CD14-positive monocyte (primary cell): Measurements from ENCODE around the gene AARS2. TPM values are rescaled to one million over a fixed set of nuclear protein-coding genes. Genes with fewer than 3 reads are reported as not detected.

ENCODE experiments used
- DNase-seq, 3 donors: peaks; one replicate each; pipeline ENCODE4 v3.0.0-alpha.2; 2011 to 2022
- H2AFZ ChIP-seq: 2 replicates; pipeline ENCODE4 v1.6.0; 2012; ENCODE audit warnings: mild to moderate bottlenecking, low read depth, low read length, inconsistent platforms; ENCODE audit not compliant: insufficient read depth, poor library complexity, severe bottlenecking
- H3K27ac ChIP-seq, 2 donors: 1 replicate in 1 of 2; 2 replicates in 1 of 2; pipeline ENCODE4 v1.5.1; 2012 to 2013; ENCODE audit warnings: low read length in 2 of 2, control low read depth in 1 of 2, inconsistent platforms in 1 of 2, low read depth in 1 of 2, mild to moderate bottlenecking in 1 of 2
- H3K27me3 ChIP-seq, 2 donors: one replicate each; pipeline versions ENCODE4 v1.6.0 to v1.6.1; 2011 to 2013; ENCODE audit warnings: low read length in 2 of 2; ENCODE audit not compliant: control insufficient read depth in 2 of 2, insufficient read depth in 2 of 2
- H3K36me3 ChIP-seq, 2 donors: replicated peaks in 1 of 2; 1 replicate in 1 of 2; 2 replicates in 1 of 2; pipeline versions ENCODE4 v1.5.1 to v1.6.1; 2012 to 2013; ENCODE audit warnings: low read length in 2 of 2, control low read depth in 1 of 2, inconsistent platforms in 1 of 2, mild to moderate bottlenecking in 1 of 2; ENCODE audit not compliant: insufficient read depth in 2 of 2, control insufficient read depth in 1 of 2
- H3K4me1 ChIP-seq, 2 donors: 1 replicate in 1 of 2; 2 replicates in 1 of 2; pipeline versions ENCODE4 v1.5.1 to v1.6.1; 2012 to 2013; ENCODE audit warnings: low read length in 2 of 2, control low read depth in 1 of 2, inconsistent platforms in 1 of 2, mild to moderate bottlenecking in 1 of 2, moderate library complexity in 1 of 2; ENCODE audit not compliant: insufficient read depth in 2 of 2, control insufficient read depth in 1 of 2
- H3K4me2 ChIP-seq: replicated peaks from 2 replicates; pipeline ENCODE3; 2012; ENCODE audit warnings: low read length, moderate library complexity, mild to moderate bottlenecking; ENCODE audit not compliant: poor library complexity, severe bottlenecking; ENCODE audit errors: extremely low read depth
- H3K4me3 ChIP-seq, 3 experiments: fragments of 200-600 bp in 1 of 3; sonication (generic) in 1 of 3; replicated peaks in 1 of 3; 1 replicate in 2 of 3; 2 replicates in 1 of 3; pipeline ENCODE4 v1.5.1; 2011 to 2013; ENCODE audit warnings: low read length in 3 of 3, mild to moderate bottlenecking in 3 of 3, control low read depth in 2 of 3, low read depth in 2 of 3, inconsistent platforms in 1 of 3, moderate library complexity in 1 of 3
- H3K79me2 ChIP-seq: 2 replicates; pipeline ENCODE4 v1.6.0; 2012; ENCODE audit warnings: mild to moderate bottlenecking, control low read depth, inconsistent platforms, low read length, moderate library complexity; ENCODE audit not compliant: insufficient read depth
- H3K9ac ChIP-seq: 2 replicates; pipeline ENCODE4 v1.6.0; 2017; ENCODE audit warnings: low read length, mild to moderate bottlenecking; ENCODE audit not compliant: insufficient read depth, poor library complexity, severe bottlenecking
- H3K9me3 ChIP-seq, 2 donors: replicated peaks in 1 of 2; 1 replicate in 1 of 2; 2 replicates in 1 of 2; pipeline versions ENCODE4 v1.5.1 to v1.6.1; 2012 to 2013; ENCODE audit warnings: low read length in 2 of 2, control low read depth in 1 of 2; ENCODE audit not compliant: control insufficient read depth in 1 of 2, insufficient read depth in 1 of 2
- H4K20me1 ChIP-seq: 2 replicates; pipeline ENCODE4 v1.6.0; 2012; ENCODE audit warnings: mild to moderate bottlenecking, low read length, control low read depth, moderate library complexity; ENCODE audit not compliant: insufficient read depth
- H3K27ac Mint-ChIP-seq, 7 donors: one replicate each; pipeline ENCODE4 v1.8.0; 2020; ENCODE audit warnings: mild to moderate bottlenecking in 7 of 7, mixed read lengths in 7 of 7, moderate library complexity in 6 of 7, inconsistent platforms in 2 of 7
- H3K27me3 Mint-ChIP-seq, 3 donors: one replicate each; pipeline ENCODE4 v1.8.0; 2021 to 2022; ENCODE audit warnings: low read depth in 3 of 3, mild to moderate bottlenecking in 3 of 3, mixed read lengths in 3 of 3, moderate library complexity in 3 of 3, inconsistent platforms in 1 of 3
- H3K36me3 Mint-ChIP-seq, 2 donors: one replicate each; pipeline ENCODE4 v1.8.0; 2020; ENCODE audit warnings: mixed read lengths in 2 of 2, inconsistent platforms in 1 of 2, mild to moderate bottlenecking in 1 of 2
- H3K4me1 Mint-ChIP-seq: one replicate; pipeline ENCODE4 v1.8.0; 2020; ENCODE audit warnings: mild to moderate bottlenecking, mixed read lengths
- H3K4me3 Mint-ChIP-seq, 2 donors: one replicate each; pipeline ENCODE4 v1.8.0; 2020; ENCODE audit warnings: mild to moderate bottlenecking in 2 of 2, mixed read lengths in 2 of 2, moderate library complexity in 1 of 2
- H3K9me3 Mint-ChIP-seq, 7 donors: one replicate each; pipeline ENCODE4 v1.8.0; 2020 to 2022; ENCODE audit warnings: mixed read lengths in 7 of 7, mild to moderate bottlenecking in 6 of 7, moderate library complexity in 6 of 7, inconsistent platforms in 2 of 7
- WGBS: methylation state at CpG from one replicate; pipeline ENCODE4 v1.1.5; 2013; ENCODE audit warnings: missing lambda C conversion rate; ENCODE audit not compliant: insufficient coverage; 5-methylcytosine and 5-hydroxymethylcytosine counted together
- intact Hi-C, 2 donors: fragments of 100-400 bp; cut with micrococcal nuclease; formaldehyde crosslinking; loops; one replicate each; pipeline versions ENCODE4 v1.15.0 to v1.15.1; 2023
- polyA plus RNA-seq, 3 donors: library from polyadenylated mRNA; depleted of rRNA in 1 of 3; unstranded in 2 of 3; stranded (reverse) in 1 of 3; fragments of 300-500 nt in 2 of 3; fragments of >200 nt in 1 of 3; fragmentation: Illumina TruSeq in 2 of 3; gene quantifications; 1 replicate in 2 of 3; 2 replicates in 1 of 3; pipeline ENCODE4 v1.2.3, GENCODE V29; 2012 to 2021
- TF ChIP-seq, protein P1 (sequence below): fragments of 200-600 bp; IDR thresholded peaks from one replicate; pipeline ENCODE4 v1.8.0; 2022; ENCODE audit warnings: antibody characterized with exemption, mild to moderate bottlenecking

AARS2 gene
- polyA plus RNA-seq, 3 donors: 1.8 to 4.5 (median 3.2) TPM

DNA sequence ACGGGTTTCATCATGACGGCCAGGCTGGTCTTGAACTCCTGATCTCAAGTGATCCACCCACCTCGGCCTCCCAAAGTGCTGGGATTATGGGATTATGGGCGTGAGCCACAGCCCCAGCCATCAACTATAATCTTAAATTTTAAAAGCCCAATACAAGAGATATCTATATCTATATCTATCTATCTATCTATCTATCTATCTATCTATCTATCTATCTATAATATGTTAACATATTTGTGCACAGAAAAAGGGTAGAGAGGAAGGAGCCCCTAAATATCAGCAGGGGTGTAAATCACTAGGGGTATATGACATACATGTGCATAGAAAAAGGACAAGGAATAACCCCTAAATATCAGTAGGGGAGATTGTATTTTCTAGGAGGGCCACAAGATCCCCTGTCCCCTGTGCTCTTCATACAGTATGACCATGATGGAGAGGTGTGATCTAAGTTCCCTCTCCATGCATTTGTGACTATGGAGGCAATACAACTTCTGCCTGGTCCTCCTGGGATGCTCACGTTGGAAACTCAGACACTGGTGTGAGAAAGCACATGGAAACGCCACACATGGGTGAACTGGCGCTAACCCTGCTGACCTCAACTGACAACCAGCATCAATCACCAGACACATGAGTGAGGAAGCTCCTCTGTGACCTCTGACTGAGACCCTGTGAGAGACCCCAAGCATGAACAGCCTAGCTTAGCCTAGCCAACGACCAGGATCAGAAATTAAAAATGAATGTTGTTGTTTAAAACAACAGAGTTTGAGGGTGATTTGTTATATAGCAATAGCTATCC is 28.1 kb upstream of the AARS2 start:
- no peak for DNase-seq
- Histone ChIP-seq H3K9me3 (no peaks in the 10 kb centered on the region), H3K4me1 (peaks cover 13 to 16% of the 10 kb centered on the region in 2 donors), H3K4me3 (no peak overlapping the region), H3K4me2 (no peak overlapping the region), H3K79me2 (no peaks in the 10 kb centered on the region), H3K36me3 (no peaks in the 10 kb centered on the region), H3K27me3 (peaks cover 0 to 7% of the 10 kb centered on the region in 2 donors), H4K20me1 (no peaks in the 10 kb centered on the region), H3K27ac (no peak overlapping the region), H3K9ac (no peak overlapping the region), H2AFZ (no peak overlapping the region)
- no peaks in the 10 kb centered on the region for H3K9me3 Mint-ChIP-seq
- WGBS: 65% methylated on average over 2 of the region's 8 CpGs
- H3K36me3 Mint-ChIP-seq: no peaks in the 10 kb centered on the region
- TF ChIP-seq, protein P1, sequence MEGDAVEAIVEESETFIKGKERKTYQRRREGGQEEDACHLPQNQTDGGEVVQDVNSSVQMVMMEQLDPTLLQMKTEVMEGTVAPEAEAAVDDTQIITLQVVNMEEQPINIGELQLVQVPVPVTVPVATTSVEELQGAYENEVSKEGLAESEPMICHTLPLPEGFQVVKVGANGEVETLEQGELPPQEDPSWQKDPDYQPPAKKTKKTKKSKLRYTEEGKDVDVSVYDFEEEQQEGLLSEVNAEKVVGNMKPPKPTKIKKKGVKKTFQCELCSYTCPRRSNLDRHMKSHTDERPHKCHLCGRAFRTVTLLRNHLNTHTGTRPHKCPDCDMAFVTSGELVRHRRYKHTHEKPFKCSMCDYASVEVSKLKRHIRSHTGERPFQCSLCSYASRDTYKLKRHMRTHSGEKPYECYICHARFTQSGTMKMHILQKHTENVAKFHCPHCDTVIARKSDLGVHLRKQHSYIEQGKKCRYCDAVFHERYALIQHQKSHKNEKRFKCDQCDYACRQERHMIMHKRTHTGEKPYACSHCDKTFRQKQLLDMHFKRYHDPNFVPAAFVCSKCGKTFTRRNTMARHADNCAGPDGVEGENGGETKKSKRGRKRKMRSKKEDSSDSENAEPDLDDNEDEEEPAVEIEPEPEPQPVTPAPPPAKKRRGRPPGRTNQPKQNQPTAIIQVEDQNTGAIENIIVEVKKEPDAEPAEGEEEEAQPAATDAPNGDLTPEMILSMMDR: no peak
- H3K27me3 Mint-ChIP-seq: peaks cover 7 to 16% (median 11%) of the 10 kb centered on the region in 3 donors
- H3K27ac Mint-ChIP-seq: no peak overlapping the region
- no peak overlapping the region for H3K4me3 Mint-ChIP-seq
- H3K4me1 Mint-ChIP-seq: peaks cover 22% of the 10 kb centered on the region
- intact Hi-C loops: no loop called here

GRCh38 chr6:44339763-44340625 is 26.8 kb upstream of the AARS2 start:
- H3K4me1 ChIP-seq: peaks cover 13 to 16% of the 10 kb centered on the region in 2 donors
- peaks cover 0 to 7% of the 10 kb centered on the region in 2 donors for H3K27me3 ChIP-seq
- no peak overlapping the region for H3K27ac ChIP-seq
- Mint-ChIP-seq H3K36me3 (no peaks in the 10 kb centered on the region), H3K27ac (no peak overlapping the region), H3K4me3 (no peak overlapping the region), H3K9me3 (no peaks in the 10 kb centered on the region), H3K27me3 (peaks cover 7 to 16% (median 8%) of the 10 kb centered on the region in 3 donors), H3K4me1 (peaks cover 22% of the 10 kb centered on the region)
- H4K20me1 ChIP-seq: no peaks in the 10 kb centered on the region
- intact Hi-C loops: loop anchor here (2.0 kb wide), 2 partner anchors 71 to 167 kb away; no protein-coding TSS in a partner anchor
- no peak overlapping the region for H3K9ac ChIP-seq
- WGBS: 85% methylated on average over 5 of the region's 7 CpGs
- H3K36me3 ChIP-seq: no peaks in the 10 kb centered on the region
- H3K4me2 ChIP-seq: no peak overlapping the region
- DNase-seq: peak in 1 of 3 donors; percentile 43
- H2AFZ ChIP-seq: no peak overlapping the region
- TF ChIP-seq, protein P1: no peak
- H3K79me2 ChIP-seq: no peaks in the 10 kb centered on the region
- no peaks in the 10 kb centered on the region for H3K9me3 ChIP-seq
- H3K4me3 ChIP-seq: no peak overlapping the region
